Measurements from ENCODE around the gene MBD2.

Gene MBD2

GRCh38 chr18:54159906-54160305 lies 64.6 kb downstream of the MBD2 start:
- H3F3A ChIP-seq (ENCODE audit: insufficient read depth) = no peaks in the 10 kb centered on the region
- H3K9me2 ChIP-seq (replicated peaks; ENCODE audit: insufficient read depth, low read length) = no peaks in the 10 kb centered on the region
- H3K9ac ChIP-seq (ENCODE audit: low read length) = no peak overlapping the region
- H3K4me3 ChIP-seq (ENCODE audit: insufficient read depth, low read length, poor library complexity, severe bottlenecking) = no peak overlapping the region
- no peaks in the 10 kb centered on the region for H3K9me3 ChIP-seq (ENCODE audit: insufficient read depth, low read length)
- peaks cover 19% of the 10 kb centered on the region for H3K79me2 ChIP-seq (ENCODE audit: insufficient read depth, low read length)
- no peaks in the 10 kb centered on the region for H3K27me3 ChIP-seq (ENCODE audit: low read length)
- peaks cover 78% of the 10 kb centered on the region for H3K36me3 ChIP-seq (ENCODE audit: low read length)
- no peak overlapping the region for H3K27ac ChIP-seq (ENCODE audit: low read depth, low read length)
- H3K4me2 ChIP-seq (ENCODE audit: low read depth, low read length, poor library complexity, severe bottlenecking) = no peak overlapping the region
- H2AFZ ChIP-seq (ENCODE audit: low read depth, low read length, severe bottlenecking) = no peak overlapping the region
- H4K20me1 ChIP-seq (ENCODE audit: low read depth, low read length) = no peaks in the 10 kb centered on the region
- TF ChIP-seq EZH2phosphoT487 (conservative IDR thresholded peaks at IDR 0.05; ENCODE audit: low read length) = no peak
- no peak for TF ChIP-seq CTCF (IDR thresholded peaks at IDR 0.05; ENCODE audit: insufficient read depth, low read length, poor library complexity, severe bottlenecking)

GRCh38 chr18:54157646-54158385 lies 66.7 kb downstream of the MBD2 start:
- H3K9me2 ChIP-seq (replicated peaks; ENCODE audit: insufficient read depth, low read length) = no peaks in the 10 kb centered on the region
- H3K4me2 ChIP-seq (ENCODE audit: low read depth, low read length, poor library complexity, severe bottlenecking) = no peak overlapping the region
- H3K27ac ChIP-seq (ENCODE audit: low read depth, low read length) = no peak overlapping the region
- H3K9me3 ChIP-seq (ENCODE audit: insufficient read depth, low read length) = no peaks in the 10 kb centered on the region
- peaks cover 12% of the 10 kb centered on the region for H3K79me2 ChIP-seq (ENCODE audit: insufficient read depth, low read length)
- peaks cover 5% of the 10 kb centered on the region; the same call in 1 of the 2 replicates for H3F3A ChIP-seq (ENCODE audit: insufficient read depth)
- no peak overlapping the region for H3K9ac ChIP-seq (ENCODE audit: low read length)
- H3K36me3 ChIP-seq (ENCODE audit: low read length) = peaks cover 79% of the 10 kb centered on the region
- H4K20me1 ChIP-seq (ENCODE audit: low read depth, low read length) = no peaks in the 10 kb centered on the region
- H3K4me3 ChIP-seq (ENCODE audit: insufficient read depth, low read length, poor library complexity, severe bottlenecking) = no peak overlapping the region
- TF ChIP-seq EZH2phosphoT487 (conservative IDR thresholded peaks at IDR 0.05; ENCODE audit: low read length) = no peak
- TF ChIP-seq CTCF (IDR thresholded peaks at IDR 0.05; ENCODE audit: insufficient read depth, low read length, poor library complexity, severe bottlenecking) = no peak
- H3K27me3 ChIP-seq (ENCODE audit: low read length) = no peaks in the 10 kb centered on the region
- no peak overlapping the region for H2AFZ ChIP-seq (ENCODE audit: low read depth, low read length, severe bottlenecking)

- TF ChIP-seq EZH2phosphoT487 (conservative IDR thresholded peaks at IDR 0.05; ENCODE audit: low read length) (no peak), CTCF (IDR thresholded peaks at IDR 0.05; ENCODE audit: insufficient read depth, low read length, poor library complexity, severe bottlenecking) (no peak)
- Histone ChIP-seq H3K9me3 (ENCODE audit: insufficient read depth, low read length) (no peaks in the 10 kb centered on the region), H3K4me3 (ENCODE audit: insufficient read depth, low read length, poor library complexity, severe bottlenecking) (no peak overlapping the region), H3K9ac (ENCODE audit: low read length) (no peak overlapping the region), H3K36me3 (ENCODE audit: low read length) (peaks cover 63% of the 10 kb centered on the region), H3F3A (ENCODE audit: insufficient read depth) (peaks cover 5% of the 10 kb centered on the region; the same call in 1 of the 2 replicates), H3K27ac (ENCODE audit: low read depth, low read length) (no peak overlapping the region), H3K27me3 (ENCODE audit: low read length) (no peaks in the 10 kb centered on the region), H4K20me1 (ENCODE audit: low read depth, low read length) (no peaks in the 10 kb centered on the region), H3K79me2 (ENCODE audit: insufficient read depth, low read length) (no peaks in the 10 kb centered on the region), H3K4me2 (ENCODE audit: low read depth, low read length, poor library complexity, severe bottlenecking) (no peak overlapping the region), H3K9me2 (replicated peaks; ENCODE audit: insufficient read depth, low read length) (no peaks in the 10 kb centered on the region), H2AFZ (ENCODE audit: low read depth, low read length, severe bottlenecking) (no peak overlapping the region)
These were observed 69.1 kb downstream of the MBD2 start for GRCh38 chr18:54155412-54155811.
